ENCODE results near the gene CLSTN3. TPM values are rescaled to one million over a fixed set of nuclear protein-coding genes. Genes with fewer than 3 reads are reported as not detected.

The CLSTN3 gene
- 76.3 TPM for total RNA-seq

GRCh38 chr12:7129872-7130691, at the start of gene CLSTN3:
Gene CLSTN3, plus strand, starts transcription at chr12:7130371. Its CDS starts 278 bp downstream, at chr12:7130649.

DNA sequence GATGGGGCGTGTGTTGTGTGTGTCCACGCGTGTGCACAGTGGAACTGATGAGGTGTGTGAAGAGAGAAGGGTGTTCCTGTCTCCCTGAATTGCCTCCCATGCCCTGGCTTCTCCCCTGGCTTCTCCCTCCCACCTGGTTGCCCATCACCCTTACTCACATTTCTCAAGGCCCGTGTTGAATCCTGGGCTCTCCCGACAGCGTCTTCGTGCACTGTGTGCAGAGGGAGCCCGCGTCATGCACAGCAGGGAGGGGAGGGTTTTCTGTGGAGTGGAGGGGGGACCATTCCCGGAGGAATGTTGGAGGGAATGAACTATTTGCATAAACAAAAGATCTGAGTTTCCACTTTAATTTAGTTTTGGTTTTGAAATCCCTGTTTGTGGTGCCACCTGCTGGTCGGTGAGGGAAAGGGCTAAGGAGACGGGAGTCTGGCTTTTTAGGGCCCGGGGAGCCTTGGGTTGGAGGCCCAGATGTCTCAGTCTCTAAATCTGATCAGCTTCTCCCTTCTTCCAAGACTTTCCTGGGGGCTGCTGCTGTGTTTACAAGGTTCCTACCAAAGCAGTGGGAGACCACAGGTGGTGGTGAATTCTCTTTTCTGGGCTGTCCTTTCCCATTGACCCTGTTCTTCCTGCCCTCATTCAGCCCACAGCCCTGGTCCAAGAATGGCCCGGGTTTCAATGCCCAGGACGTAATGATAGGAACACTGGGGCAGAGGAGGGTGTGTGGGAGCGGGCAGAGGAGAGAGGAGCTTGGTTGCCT, 37.8 kb upstream of the CLSTN3 start, which contains the start of gene C1R:
Gene C1R (minus strand): TSS at position 217 of the 757 bp plus-strand sequence. CDS start 57 bp downstream, at position 160.

DNA sequence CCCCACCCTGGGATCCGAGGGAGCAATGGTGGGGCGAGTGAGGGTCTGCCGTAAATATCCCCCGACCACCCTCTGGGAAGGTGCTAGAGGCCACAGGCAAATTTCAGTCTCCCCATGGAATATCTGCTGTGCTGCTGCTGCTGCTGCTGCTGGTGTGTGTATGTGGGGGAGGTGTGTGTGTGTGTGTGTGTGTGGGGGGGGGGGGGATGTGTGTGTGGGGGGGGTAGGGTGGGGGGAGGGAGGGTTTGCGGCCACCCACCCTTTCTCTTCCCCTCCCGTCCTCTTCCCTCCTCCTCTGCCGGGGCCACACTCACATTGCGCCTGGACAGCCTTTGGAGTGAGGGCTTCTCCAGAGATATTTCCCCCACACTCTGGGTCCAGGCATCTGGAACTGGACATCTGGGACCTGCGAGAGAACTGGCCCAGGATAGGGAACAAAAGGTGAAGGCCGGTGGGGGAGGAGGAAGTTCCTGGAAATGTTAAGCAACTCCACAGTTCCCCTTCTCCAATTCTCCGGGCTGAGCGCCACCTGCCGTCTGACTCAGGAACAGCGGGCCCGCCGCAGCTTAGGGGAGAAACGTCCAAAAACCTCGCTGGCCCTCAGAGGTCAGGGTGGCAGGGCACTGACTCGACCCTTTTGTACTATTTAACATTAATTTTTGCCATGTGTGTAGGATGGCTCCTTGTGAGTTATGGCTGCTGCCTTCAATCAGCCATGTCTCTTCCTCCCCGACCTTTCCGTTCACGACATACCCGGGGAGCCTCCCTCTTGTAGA, 21.2 kb upstream of the CLSTN3 start, which contains the start of gene C1RL:
Gene C1RL (minus strand): TSS at position 419 of the 776 bp plus-strand sequence. CDS start 34 bp downstream, at position 385.

DNA sequence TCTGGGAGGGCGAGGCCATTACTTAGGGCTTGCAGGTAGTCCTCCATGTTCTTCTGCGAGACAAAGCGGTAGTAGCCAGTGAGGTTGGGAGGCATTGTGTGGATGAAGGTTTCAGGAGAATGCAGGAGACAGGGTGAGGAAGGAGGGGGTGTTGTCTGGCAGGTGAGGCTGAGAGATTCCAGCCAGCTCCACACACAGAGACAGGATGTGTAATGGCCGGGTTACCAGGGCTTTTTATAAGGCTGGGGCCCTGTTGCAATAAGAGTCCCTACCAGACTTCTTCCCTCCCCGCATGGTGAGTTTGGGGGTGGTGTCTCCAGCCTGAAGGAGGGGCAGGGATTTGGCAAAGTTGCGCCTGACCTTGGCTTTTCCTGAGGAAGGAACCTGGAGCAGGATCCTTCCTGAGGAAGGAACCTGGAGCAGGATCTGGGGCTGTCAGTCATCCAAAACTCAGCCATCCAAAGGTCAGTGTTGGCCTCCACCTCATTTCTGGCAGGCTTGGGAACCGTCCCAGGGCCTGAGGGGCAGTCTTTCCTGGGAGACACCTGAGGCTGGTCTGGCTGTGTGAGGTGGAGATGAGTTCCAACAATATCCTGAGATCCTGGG, 1.4 kb upstream of the CLSTN3 start, which contains the start of gene RBP5:
Gene RBP5 (minus strand): TSS at position 209 of the 606 bp plus-strand sequence. CDS start 114 bp downstream, at position 95.

DNA sequence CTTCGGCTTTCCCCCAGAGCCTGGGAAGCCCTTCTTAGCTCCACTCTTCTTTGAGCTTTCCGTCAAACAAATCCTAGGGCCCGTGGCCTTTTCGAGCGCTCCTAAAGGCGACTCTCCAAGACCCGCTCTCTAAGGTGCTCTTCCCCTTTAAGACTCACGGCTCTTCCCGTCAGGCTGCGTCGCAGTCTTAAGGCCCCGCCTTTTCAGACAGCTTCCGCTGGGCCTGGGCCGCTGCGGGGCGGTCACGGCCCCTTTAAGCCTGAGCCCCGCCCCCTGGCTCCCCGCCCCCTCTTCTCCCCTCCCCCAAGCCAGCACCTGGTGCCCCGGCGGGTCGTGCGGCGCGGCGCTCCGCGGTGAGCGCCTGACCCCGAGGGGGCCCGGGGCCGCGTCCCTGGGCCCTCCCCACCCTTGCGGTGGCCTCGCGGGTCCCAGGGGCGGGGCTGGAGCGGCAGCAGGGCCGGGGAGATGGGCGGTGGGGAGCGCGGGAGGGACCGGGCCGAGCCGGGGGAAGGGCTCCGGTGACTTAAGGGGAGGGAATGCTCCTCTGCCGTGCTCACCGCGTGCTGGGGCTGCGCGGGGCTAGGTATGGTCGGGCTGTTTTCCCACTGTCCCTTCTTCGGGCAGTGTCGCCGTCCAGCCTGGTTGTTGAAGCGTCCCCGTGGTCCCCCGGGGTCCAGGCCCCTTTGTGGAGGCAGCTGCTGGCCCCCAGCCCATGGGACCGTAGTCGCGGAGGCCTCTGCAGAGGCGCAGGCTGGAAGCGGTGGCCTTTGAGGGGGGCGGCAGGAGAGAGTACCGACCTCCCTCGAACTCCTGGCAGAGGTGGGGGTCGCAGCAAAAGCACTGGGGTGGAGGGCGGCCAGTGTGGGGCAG, 59.5 kb downstream of the CLSTN3 start, which contains the start of gene PEX5:
Gene PEX5 (plus strand): TSS at position 289 of the 870 bp plus-strand sequence. CDS start 692 bp downstream, outside the sequence.

Small RNAs within 50 kb of the gene (small RNA-seq; reads per million reads assigned to genes)
- not detected for gene RNU6-485P (ENCODE audit: low replicate concordance)

Other genes with a start within 250 kb of the CLSTN3 start
- 7.8 TPM for gene LRRC23, start 225.5 kb upstream of the CLSTN3 start, total RNA-seq
- 5.7 TPM for gene ENO2, start 215.8 kb upstream of the CLSTN3 start, total RNA-seq
- gene ATN1, start 202.4 kb upstream of the CLSTN3 start, total RNA-seq: 77.0 TPM
- not detected for gene RNU7-1, start 186.6 kb upstream of the CLSTN3 start, total RNA-seq
- gene C12orf57, start 186.3 kb upstream of the CLSTN3 start, total RNA-seq: 146 TPM
- gene PTPN6, start 179.0 kb upstream of the CLSTN3 start, total RNA-seq: 21.1 TPM
- 186 TPM for gene PHB2, start 159.7 kb upstream of the CLSTN3 start, total RNA-seq
- 26.9 TPM for gene EMG1, start 159.5 kb upstream of the CLSTN3 start, total RNA-seq
- 32.3 TPM for gene LPCAT3, start 111.9 kb upstream of the CLSTN3 start, total RNA-seq
- gene C1S, start 69.7 kb upstream of the CLSTN3 start, total RNA-seq: 87.9 TPM
- 108 TPM for gene C1R, start 37.9 kb upstream of the CLSTN3 start, total RNA-seq
- 67.3 TPM for gene C1RL, start 21.2 kb upstream of the CLSTN3 start, total RNA-seq
- 17.7 TPM for gene RBP5, start 1.5 kb upstream of the CLSTN3 start, total RNA-seq
- gene PEX5, start 59.3 kb downstream of the CLSTN3 start, total RNA-seq: 39.7 TPM
- gene ACSM4, start 173.7 kb downstream of the CLSTN3 start, total RNA-seq: not detected

All from metanephros (tissue), 2 donors.